ENCODE results near the gene TDRD7. TPM values are rescaled to one million over a fixed set of nuclear protein-coding genes. Genes with fewer than 3 reads are reported as not detected.

TDRD7 gene
- total and polyA plus RNA-seq, 2 of the 13 experiments (the other 11 are each of a cell fraction or from before 2014, with no cell fraction given) = 9.8 to 15.5 TPM

- DNase-seq (ENCODE audit: low spot score) (no peak), ATAC-seq (no peak), FAIRE-seq (no peak)
- Histone ChIP-seq H3K27ac (ENCODE audit: extremely low read length, insufficient read depth, low read length) (no peak overlapping the region), H3K4me1 (ENCODE audit: insufficient read depth, low read length) (peaks cover 49% of the 10 kb centered on the region), H3K36me3 (replicated peaks in 1 of 2; ENCODE audit: control insufficient read depth in 1 of 2, insufficient read depth in 2 of 2, low read length in 2 of 2) (no peaks in the 10 kb centered on the region; a peak in 1 of 5 replicates), H3K4me2 (ENCODE audit: low read depth, low read length) (no peak overlapping the region), H3K27me3 (ENCODE audit: control insufficient read depth in 1 of 2, insufficient read depth in 2 of 2, low read length in 2 of 2) (no peaks in the 10 kb centered on the region), H4K20me1 (ENCODE audit: insufficient read depth, low read length) (no peaks in the 10 kb centered on the region), H3K9ac (ENCODE audit: insufficient read depth, low read depth, low read length) (no peak overlapping the region), H3K79me2 (ENCODE audit: insufficient read depth, low read length) (no peaks in the 10 kb centered on the region), H2AFZ (ENCODE audit: low read length) (no peak overlapping the region), H3K9me3 (ENCODE audit: low read length) (peaks cover 6% of the 10 kb centered on the region; the same call in 1 of the 2 replicates), H3K4me3 (replicated peaks in 1 of 3; ENCODE audit: insufficient read depth in 1 of 3, low read depth in 2 of 3, low read length in 3 of 3) (no peak overlapping the region)
- ChIA-PET POLR2A (no interaction called here), CTCF (ENCODE audit: low intra/inter-chr PET ratio, low total read pairs) (no interaction called here)
- 50% methylated on average over 8 of the region's 8 CpGs for WGBS (ENCODE audit: low lambda C conversion rate)
- in situ Hi-C loops (cut with HindIII; ENCODE audit: extremely low pct_ligation_motif_present, low pct_unique_long_range_greater_than_20kb) (no loop called here), intact Hi-C loops (cut with micrococcal nuclease; ENCODE audit: unreplicated experiment) (no loop called here)
- BruUV-seq (replicated peaks) = no TSS peak
- TF ChIP-seq TBX3 (IDR thresholded peaks at IDR 0.05; ENCODE audit: borderline replicate concordance) (no peak), ZKSCAN8 (CRISPR knock-in tag; IDR thresholded peaks at IDR 0.05; ENCODE audit: borderline replicate concordance) (no peak), ZSCAN21 (CRISPR knock-in tag; IDR thresholded peaks at IDR 0.05; ENCODE audit: borderline replicate concordance) (no peak), WIZ (CRISPR knock-in tag; IDR thresholded peaks at IDR 0.05) (no peak)
Measured at GRCh38 chr9:97364769-97365490, 47.0 kb upstream of the TDRD7 start.

GRCh38 chr9:97365634-97366033 lies 46.3 kb upstream of the TDRD7 start:
- Histone ChIP-seq H3K79me2 (ENCODE audit: insufficient read depth, low read length) (no peaks in the 10 kb centered on the region), H2AFZ (ENCODE audit: low read length) (no peak overlapping the region), H3K4me2 (ENCODE audit: low read depth, low read length) (no peak overlapping the region), H3K4me1 (ENCODE audit: insufficient read depth, low read length) (peaks cover 49% of the 10 kb centered on the region), H3K4me3 (replicated peaks in 1 of 3; ENCODE audit: insufficient read depth in 1 of 3, low read depth in 2 of 3, low read length in 3 of 3) (no peak overlapping the region), H3K9ac (ENCODE audit: insufficient read depth, low read depth, low read length) (no peak overlapping the region), H3K27ac (ENCODE audit: extremely low read length, insufficient read depth, low read length) (no peak overlapping the region), H3K36me3 (replicated peaks in 1 of 2; ENCODE audit: control insufficient read depth in 1 of 2, insufficient read depth in 2 of 2, low read length in 2 of 2) (no peaks in the 10 kb centered on the region; a peak in 1 of 5 replicates), H4K20me1 (ENCODE audit: insufficient read depth, low read length) (no peaks in the 10 kb centered on the region), H3K9me3 (ENCODE audit: low read length) (peaks cover 6% of the 10 kb centered on the region; the same call in 1 of the 2 replicates), H3K27me3 (ENCODE audit: control insufficient read depth in 1 of 2, insufficient read depth in 2 of 2, low read length in 2 of 2) (no peaks in the 10 kb centered on the region)
- 92% methylated on average over 5 of the region's 5 CpGs for WGBS (ENCODE audit: low lambda C conversion rate)
- DNase-seq (ENCODE audit: low spot score) (no peak), FAIRE-seq (no peak), ATAC-seq (no peak)
- no TSS peak for BruUV-seq (replicated peaks)
- intact Hi-C loops (cut with micrococcal nuclease; ENCODE audit: unreplicated experiment) (no loop called here), in situ Hi-C loops (cut with HindIII; ENCODE audit: extremely low pct_ligation_motif_present, low pct_unique_long_range_greater_than_20kb) (no loop called here)
- ChIA-PET CTCF (ENCODE audit: low intra/inter-chr PET ratio, low total read pairs) (no interaction called here), POLR2A (interaction anchor here (0.6 kb wide), 1 partner anchor 16 kb away, joined by 3 read pairs; no protein-coding TSS in a partner anchor)
- TF ChIP-seq TOE1 (CRISPR knock-in tag; IDR thresholded peaks at IDR 0.05) (no peak), ELF3 (CRISPR knock-in tag; IDR thresholded peaks at IDR 0.05) (no peak), ZNF574 (CRISPR knock-in tag; IDR thresholded peaks at IDR 0.05) (no peak), BCL6 (CRISPR knock-in tag; IDR thresholded peaks at IDR 0.05) (no peak), ARNT (IDR thresholded peaks at IDR 0.05) (no peak), ZNF589 (CRISPR knock-in tag; conservative IDR thresholded peaks at IDR 0.05) (no peak), ZFX (CRISPR knock-in tag; IDR thresholded peaks at IDR 0.05; ENCODE audit: low read depth) (no peak), ZNF703 (CRISPR knock-in tag; IDR thresholded peaks at IDR 0.05; ENCODE audit: borderline replicate concordance) (no peak), NR2C2 (CRISPR knock-in tag; IDR thresholded peaks at IDR 0.05; ENCODE audit: borderline replicate concordance) (no peak), ZNF512 (CRISPR knock-in tag; IDR thresholded peaks at IDR 0.05) (no peak), MTA1 (CRISPR knock-in tag; IDR thresholded peaks at IDR 0.05; ENCODE audit: borderline replicate concordance) (no peak)

Data from HepG2 (cell line).